Stimulated activated CD4-positive, alpha-beta T cell treated with anti-CD3 and anti-CD28 coated beads, TNF-alpha, amount 100 ng/mL, for 48 hours (primary cell): ENCODE data around the gene ATP10B.

ENCODE experiments used
- DNase-seq, 3 donors: peaks; one replicate each; pipeline ENCODE4 v3.0.0-alpha.2; 2020; ENCODE audit warnings: low read depth in 3 of 3

ATP10B gene

DNA sequence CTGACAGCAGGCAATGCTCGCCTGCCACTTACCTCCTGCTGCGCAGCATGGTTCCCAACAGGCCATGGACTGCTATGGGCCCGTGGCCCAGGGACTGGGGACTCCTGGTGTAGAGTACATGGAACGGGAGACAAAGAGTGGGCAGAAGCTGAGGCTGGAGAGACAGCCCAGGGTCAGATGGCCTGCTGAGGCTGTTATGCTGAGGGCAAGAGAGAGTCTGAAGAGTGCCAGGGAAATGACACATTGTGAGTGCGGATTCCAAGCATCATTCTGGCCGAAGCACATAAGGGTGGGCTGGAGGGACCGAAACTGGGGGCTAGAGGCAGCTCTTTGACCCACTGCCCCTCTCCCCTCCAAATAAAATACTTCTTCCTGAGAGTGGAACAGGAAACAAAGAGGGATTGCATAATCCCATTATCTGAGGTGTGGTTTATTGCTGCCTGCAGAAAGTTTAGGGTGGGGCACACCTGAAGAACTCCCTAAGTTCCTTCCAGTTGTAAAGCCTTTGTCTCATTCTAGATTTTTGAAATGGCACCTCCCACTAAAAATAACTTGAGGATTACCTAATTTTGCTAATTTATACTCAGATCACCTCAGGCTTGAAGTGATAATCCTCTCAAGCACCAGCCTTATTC, 158.1 kb downstream of the ATP10B start:
- DNase-seq: no peak

GRCh38 chr5:160692271-160692670, 159.7 kb downstream of the ATP10B start:
- DNase-seq: no peak

- DNase-seq: no peak
Observed at GRCh38 chr5:160685695-160686094, 166.3 kb downstream of the ATP10B start.

DNA sequence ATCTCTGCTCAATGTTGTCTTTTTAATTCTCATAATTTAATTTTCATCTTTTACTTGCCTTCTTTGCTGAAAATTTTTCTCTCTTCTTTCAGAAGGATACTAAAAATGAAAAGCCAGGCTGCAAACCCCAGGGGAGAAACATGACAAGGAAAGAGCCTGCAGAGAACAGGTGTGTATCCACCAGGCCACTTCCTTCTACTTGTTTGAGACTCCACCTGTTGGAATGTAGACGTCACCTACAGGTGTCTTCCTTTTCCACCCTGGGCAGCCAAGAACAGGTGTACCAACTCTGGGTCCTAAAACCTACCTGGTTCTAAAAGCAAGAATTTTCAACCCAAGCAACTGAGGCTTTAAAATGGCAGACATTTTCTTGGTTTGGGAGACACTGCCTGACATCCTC, 166.8 kb downstream of the ATP10B start:
- no peak for DNase-seq

DNA sequence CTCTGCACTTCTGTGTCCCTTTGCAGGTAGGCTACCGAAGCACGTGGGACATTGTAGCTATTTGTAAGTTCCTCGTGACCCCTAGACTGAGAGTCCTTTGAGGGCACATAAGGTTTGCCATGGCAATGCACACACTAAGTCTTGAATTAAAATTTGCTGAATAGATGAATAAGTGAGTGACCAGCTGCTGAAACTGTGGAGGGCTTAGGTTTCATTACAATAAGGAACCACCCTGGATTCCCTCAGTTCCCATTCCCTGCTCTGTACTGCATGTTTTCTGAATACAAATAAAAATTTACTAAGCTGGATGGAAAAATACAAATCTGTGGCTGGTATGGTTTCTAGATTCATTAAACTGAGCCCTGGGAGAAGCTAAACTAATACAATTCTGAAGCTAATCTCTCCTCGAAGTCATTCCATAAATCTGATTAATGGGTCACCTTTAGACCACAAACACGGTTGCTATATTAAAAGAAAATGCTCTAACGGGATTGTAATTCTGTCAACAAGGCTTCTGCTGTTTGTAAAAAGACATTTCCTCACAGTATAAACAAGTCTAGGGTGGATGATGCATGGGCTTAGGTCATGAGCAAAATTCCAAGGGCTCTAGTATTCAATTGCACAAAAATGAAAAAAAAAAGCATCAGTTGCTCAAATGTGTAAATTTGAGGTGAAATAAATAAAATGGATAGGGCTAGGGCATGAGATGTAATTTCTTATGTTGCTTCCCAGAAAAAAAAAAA, 172.3 kb downstream of the ATP10B start:
- DNase-seq: no peak

- DNase-seq: no peak
Observed at GRCh38 chr5:160675988-160676387, 176.0 kb downstream of the ATP10B start.

DNA sequence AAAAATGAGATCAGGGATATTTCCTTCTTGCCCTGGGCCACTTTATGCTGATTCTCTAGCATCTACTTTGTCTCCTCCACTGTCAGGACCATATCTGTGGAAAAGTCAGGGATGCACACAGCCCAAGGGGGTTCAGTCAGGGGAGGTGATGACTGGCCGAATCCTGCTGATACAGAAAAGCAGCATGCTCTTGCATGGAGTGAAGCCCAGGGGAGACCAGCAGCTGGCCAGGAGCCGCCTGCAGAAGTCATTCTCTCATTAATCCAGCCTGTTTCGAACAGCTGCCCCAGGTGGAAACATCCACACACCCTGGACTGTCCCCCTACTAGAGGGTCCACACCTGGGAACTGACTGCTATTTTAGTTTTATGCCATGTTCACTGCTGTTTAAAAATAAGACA, 177.1 kb downstream of the ATP10B start:
- no peak for DNase-seq

GRCh38 chr5:160672521-160672920, 179.5 kb downstream of the ATP10B start:
- no peak for DNase-seq

DNA sequence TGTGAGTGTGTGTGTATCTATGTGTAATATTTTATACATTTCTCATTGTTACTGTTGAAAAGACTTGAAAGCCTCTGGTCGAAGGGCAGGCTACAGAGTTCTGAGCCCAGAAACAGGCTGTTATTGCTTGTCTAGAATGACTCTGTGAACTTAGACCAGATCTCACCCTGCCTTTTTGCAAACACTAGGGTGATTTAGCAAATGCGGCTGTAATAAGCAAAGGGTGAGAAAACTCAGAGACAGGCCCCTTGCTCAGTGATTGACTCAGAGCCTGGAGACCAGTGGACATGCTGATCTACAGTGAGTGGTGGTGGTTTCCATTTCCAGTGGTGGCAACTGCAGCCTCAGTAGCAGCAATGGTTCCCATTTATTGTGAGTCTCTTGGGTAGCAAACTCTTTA, 183.7 kb downstream of the ATP10B start:
- no peak for DNase-seq

- DNase-seq: no peak
Observed at GRCh38 chr5:160667160-160667559, 184.9 kb downstream of the ATP10B start.

DNA sequence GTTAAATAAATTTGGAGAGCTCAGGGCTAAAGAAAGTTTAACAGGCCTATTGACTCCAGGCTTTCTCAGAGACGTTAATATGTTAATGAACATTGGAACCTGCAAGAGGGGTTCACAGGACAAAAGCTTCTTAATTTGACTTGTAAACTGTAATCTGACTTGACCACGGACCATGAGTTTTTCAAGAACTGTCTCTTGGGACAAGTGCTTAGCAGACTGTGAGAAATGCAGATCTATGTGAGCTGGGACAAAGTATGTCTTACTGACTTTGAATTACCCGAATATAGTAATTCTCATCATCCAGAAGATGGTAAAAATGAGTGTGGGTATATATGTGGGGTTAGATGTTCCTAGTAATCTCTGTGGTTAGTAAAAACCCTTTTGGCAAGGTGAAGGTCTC, 186.6 kb downstream of the ATP10B start:
- DNase-seq: no peak

GRCh38 chr5:160660132-160660531, 191.9 kb downstream of the ATP10B start:
- DNase-seq: no peak

- DNase-seq: no peak
Observed at GRCh38 chr5:160657622-160658458, 194.2 kb downstream of the ATP10B start.

GRCh38 chr5:160657068-160657507, 194.9 kb downstream of the ATP10B start:
- DNase-seq: no peak

GRCh38 chr5:160655717-160656116, 196.3 kb downstream of the ATP10B start:
- no peak for DNase-seq

GRCh38 chr5:160651692-160652645, 200.0 kb downstream of the ATP10B start:
- no peak for DNase-seq

GRCh38 chr5:160649304-160649703, 202.7 kb downstream of the ATP10B start:
- DNase-seq: no peak

- no peak for DNase-seq
Observed at GRCh38 chr5:160646033-160646432, 206.0 kb downstream of the ATP10B start.

- no peak for DNase-seq
Observed at GRCh38 chr5:160643616-160644240, 208.3 kb downstream of the ATP10B start.

GRCh38 chr5:160641405-160641804, 210.6 kb downstream of the ATP10B start:
- no peak for DNase-seq

- no peak for DNase-seq
Observed at GRCh38 chr5:160640406-160640805, 211.6 kb downstream of the ATP10B start.
